ENCODE measurements around the gene HTR2C.

The HTR2C gene

DNA sequence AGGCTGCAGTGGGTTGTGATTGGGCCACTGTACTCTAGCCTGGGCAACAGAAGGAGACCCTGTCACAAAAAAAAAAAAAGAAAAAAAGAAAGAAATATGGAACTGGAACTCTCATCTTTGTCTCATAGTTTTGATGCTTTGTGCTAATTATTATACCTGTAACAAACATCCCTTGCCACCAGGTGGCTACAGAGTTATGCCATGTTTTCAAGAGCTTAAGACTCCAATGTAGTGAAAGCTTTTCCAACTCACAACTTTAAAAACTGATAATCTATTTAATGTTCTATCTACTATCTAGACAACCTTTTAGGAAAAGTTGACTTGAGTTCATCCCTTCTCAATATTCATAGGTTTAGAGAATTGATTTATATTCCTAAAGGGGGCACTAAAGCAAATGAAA is 42.4 kb downstream of the HTR2C start:
- TF ChIP-seq FOXP2 (optimal IDR thresholded peaks at IDR 0.05; ENCODE audit: borderline replicate concordance, extremely low read depth, extremely low read length, insufficient read depth) (no peak), SIN3A (IDR thresholded peaks at IDR 0.05; ENCODE audit: borderline replicate concordance, insufficient read depth, low read length) (no peak), POLR2AphosphoS5 (IDR thresholded peaks at IDR 0.05; ENCODE audit: low read depth, low read length) (no peak), TAF1 (IDR thresholded peaks at IDR 0.05; ENCODE audit: borderline replicate concordance, insufficient read depth, low read length) (no peak)
- TF ChIP-seq, protein P1, sequence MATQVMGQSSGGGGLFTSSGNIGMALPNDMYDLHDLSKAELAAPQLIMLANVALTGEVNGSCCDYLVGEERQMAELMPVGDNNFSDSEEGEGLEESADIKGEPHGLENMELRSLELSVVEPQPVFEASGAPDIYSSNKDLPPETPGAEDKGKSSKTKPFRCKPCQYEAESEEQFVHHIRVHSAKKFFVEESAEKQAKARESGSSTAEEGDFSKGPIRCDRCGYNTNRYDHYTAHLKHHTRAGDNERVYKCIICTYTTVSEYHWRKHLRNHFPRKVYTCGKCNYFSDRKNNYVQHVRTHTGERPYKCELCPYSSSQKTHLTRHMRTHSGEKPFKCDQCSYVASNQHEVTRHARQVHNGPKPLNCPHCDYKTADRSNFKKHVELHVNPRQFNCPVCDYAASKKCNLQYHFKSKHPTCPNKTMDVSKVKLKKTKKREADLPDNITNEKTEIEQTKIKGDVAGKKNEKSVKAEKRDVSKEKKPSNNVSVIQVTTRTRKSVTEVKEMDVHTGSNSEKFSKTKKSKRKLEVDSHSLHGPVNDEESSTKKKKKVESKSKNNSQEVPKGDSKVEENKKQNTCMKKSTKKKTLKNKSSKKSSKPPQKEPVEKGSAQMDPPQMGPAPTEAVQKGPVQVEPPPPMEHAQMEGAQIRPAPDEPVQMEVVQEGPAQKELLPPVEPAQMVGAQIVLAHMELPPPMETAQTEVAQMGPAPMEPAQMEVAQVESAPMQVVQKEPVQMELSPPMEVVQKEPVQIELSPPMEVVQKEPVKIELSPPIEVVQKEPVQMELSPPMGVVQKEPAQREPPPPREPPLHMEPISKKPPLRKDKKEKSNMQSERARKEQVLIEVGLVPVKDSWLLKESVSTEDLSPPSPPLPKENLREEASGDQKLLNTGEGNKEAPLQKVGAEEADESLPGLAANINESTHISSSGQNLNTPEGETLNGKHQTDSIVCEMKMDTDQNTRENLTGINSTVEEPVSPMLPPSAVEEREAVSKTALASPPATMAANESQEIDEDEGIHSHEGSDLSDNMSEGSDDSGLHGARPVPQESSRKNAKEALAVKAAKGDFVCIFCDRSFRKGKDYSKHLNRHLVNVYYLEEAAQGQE (IDR thresholded peaks at IDR 0.05; ENCODE audit: insufficient read depth in 1 of 2, low read depth in 2 of 2, low read length in 2 of 2) = no peak

DNA sequence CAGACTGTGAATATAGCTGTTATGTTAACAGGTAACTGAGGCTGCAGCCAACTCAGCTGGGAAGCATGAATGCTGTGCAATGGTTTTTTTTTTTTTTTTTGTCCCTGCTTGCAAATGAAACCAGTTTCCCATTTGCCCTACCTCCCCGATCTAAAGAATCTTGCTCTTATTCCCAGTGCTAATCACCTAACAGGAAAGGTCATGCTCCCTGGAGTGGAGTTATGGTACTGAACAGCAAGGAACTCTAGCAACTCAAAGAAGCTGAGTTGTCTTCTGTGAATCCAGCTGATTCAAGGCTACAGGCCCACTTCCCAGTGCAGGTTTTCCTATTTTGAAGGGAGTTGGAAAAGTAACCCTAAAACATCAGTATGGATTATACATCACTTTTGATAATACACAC is 52.1 kb downstream of the HTR2C start:
- no peak for TF ChIP-seq POLR2AphosphoS5 (IDR thresholded peaks at IDR 0.05; ENCODE audit: low read depth, low read length)
- no peak for TF ChIP-seq TAF1 (IDR thresholded peaks at IDR 0.05; ENCODE audit: borderline replicate concordance, insufficient read depth, low read length)
- TF ChIP-seq, protein P1 (IDR thresholded peaks at IDR 0.05; ENCODE audit: insufficient read depth in 1 of 2, low read depth in 2 of 2, low read length in 2 of 2) = no peak
- TF ChIP-seq SIN3A (IDR thresholded peaks at IDR 0.05; ENCODE audit: borderline replicate concordance, insufficient read depth, low read length) = no peak
- TF ChIP-seq FOXP2 (optimal IDR thresholded peaks at IDR 0.05; ENCODE audit: borderline replicate concordance, extremely low read depth, extremely low read length, insufficient read depth) = no peak

DNA sequence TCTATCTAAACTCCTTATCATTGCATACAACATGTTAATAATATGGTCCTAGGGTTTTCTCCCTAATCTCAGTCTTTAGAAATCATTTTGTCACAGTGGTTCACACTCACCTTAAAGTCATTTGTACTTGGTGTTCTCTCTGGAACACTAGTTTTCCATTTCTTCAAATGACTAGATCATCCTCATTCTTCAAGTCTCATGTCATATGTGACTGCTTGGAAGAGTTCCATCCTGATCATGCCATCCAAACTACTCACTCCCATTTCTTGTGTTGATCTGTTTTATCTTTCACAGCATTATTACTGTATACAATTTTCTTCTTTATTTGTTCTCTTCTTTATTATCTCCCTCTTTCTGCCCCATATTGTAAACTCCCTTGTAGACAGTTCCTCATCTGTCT is 66.5 kb downstream of the HTR2C start:
- TF ChIP-seq POLR2AphosphoS5 (IDR thresholded peaks at IDR 0.05; ENCODE audit: low read depth, low read length) (no peak), SIN3A (IDR thresholded peaks at IDR 0.05; ENCODE audit: borderline replicate concordance, insufficient read depth, low read length) (no peak), TAF1 (IDR thresholded peaks at IDR 0.05; ENCODE audit: borderline replicate concordance, insufficient read depth, low read length) (no peak), FOXP2 (optimal IDR thresholded peaks at IDR 0.05; ENCODE audit: borderline replicate concordance, extremely low read depth, extremely low read length, insufficient read depth) (no peak)
- TF ChIP-seq, protein P1 (IDR thresholded peaks at IDR 0.05; ENCODE audit: insufficient read depth in 1 of 2, low read depth in 2 of 2, low read length in 2 of 2) = no peak

DNA sequence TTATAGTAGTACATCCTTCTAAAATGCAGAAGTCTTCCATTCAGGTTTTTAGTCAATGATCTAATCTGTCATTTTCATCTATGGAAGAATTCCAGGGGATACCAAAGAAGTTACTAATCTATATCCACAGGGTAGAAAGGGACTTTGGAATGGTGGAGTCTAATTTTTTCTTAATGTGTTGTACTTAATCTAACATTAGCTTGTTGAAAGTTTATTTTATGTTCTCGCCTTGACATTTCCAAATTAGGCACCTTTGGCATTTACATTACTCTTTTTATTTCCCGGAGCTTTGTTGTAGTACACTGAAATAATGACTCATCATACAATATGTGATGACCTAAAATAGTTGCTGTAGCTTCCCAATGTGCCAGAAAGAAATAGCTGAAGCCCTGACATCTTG is 91.5 kb downstream of the HTR2C start:
- TF ChIP-seq FOXP2 (optimal IDR thresholded peaks at IDR 0.05; ENCODE audit: borderline replicate concordance, extremely low read depth, extremely low read length, insufficient read depth) (no peak), TAF1 (IDR thresholded peaks at IDR 0.05; ENCODE audit: borderline replicate concordance, insufficient read depth, low read length) (no peak), POLR2AphosphoS5 (IDR thresholded peaks at IDR 0.05; ENCODE audit: low read depth, low read length) (no peak), SIN3A (IDR thresholded peaks at IDR 0.05; ENCODE audit: borderline replicate concordance, insufficient read depth, low read length) (no peak)
- TF ChIP-seq, protein P1 (IDR thresholded peaks at IDR 0.05; ENCODE audit: insufficient read depth in 1 of 2, low read depth in 2 of 2, low read length in 2 of 2) = no peak

DNA sequence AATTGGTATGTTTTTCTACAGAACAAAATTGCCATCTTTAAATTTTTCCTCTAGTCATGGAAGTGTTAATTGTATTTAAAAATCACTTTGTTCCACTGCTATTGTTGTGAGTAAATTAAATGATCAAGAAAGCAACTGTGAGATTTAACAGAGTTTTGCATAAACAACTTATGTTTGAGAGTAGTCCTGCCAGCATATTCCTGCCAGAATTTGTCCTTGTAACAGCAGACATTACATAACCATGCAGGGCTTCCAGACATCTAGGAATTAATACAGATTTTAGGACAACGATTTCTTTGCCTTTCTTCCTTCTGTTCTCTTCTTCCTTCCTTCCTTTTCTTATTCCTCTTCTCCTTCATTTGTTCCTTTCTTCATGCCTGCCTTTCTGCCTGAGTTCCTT is 125.5 kb downstream of the HTR2C start:
- TF ChIP-seq TAF1 (IDR thresholded peaks at IDR 0.05; ENCODE audit: borderline replicate concordance, insufficient read depth, low read length) (no peak), FOXP2 (optimal IDR thresholded peaks at IDR 0.05; ENCODE audit: borderline replicate concordance, extremely low read depth, extremely low read length, insufficient read depth) (no peak), SIN3A (IDR thresholded peaks at IDR 0.05; ENCODE audit: borderline replicate concordance, insufficient read depth, low read length) (no peak), POLR2AphosphoS5 (IDR thresholded peaks at IDR 0.05; ENCODE audit: low read depth, low read length) (no peak)
- TF ChIP-seq, protein P1 (IDR thresholded peaks at IDR 0.05; ENCODE audit: insufficient read depth in 1 of 2, low read depth in 2 of 2, low read length in 2 of 2) = no peak

All from PFSK-1 (cell line).